GM21576 (cell line): Measurements from ENCODE around the gene AQP12A.

Source experiments
- ATAC-seq: cut with Tn5 transposase; IDR thresholded peaks from one replicate; pipeline ENCODE4 v1.9.1; 2021; ENCODE audit warnings: mild to moderate bottlenecking, moderate library complexity; ENCODE audit not compliant: unreplicated experiment

The AQP12A gene

DNA sequence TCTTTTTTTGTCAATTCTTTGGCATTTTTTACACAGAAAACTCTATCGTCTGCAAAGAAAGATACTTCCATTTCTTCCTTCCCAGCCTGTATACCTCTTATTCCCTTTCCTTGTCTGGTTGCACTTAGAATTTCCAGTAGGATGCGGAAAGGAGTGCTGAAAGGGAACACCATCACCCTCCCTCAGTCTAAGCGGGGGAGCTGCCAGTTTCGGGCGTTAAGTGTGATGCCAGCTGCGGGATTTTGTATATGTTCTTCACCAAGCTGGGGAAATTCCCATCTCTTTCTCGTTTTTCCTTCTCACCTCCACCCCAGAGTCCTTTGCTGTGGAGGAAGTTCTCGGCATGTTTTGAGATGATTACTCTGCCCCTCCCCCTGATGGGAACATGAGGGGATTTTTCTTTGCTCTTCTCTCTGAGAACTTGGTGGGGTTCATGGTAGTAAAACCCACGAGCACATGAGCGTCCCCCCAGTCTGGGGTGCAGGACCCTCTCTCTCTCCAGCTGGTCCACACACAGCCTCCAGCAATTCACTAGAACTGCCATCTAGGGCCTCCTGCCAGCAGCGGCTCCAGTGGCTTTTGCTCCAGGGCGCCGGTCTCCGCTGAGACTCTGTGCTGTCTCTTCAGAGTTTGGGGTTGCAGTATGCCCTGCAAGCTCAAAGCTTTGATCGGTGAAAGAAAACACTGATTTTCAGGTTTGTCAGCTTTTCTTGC is 15.5 kb downstream of the AQP12A start:
- no peak for ATAC-seq

DNA sequence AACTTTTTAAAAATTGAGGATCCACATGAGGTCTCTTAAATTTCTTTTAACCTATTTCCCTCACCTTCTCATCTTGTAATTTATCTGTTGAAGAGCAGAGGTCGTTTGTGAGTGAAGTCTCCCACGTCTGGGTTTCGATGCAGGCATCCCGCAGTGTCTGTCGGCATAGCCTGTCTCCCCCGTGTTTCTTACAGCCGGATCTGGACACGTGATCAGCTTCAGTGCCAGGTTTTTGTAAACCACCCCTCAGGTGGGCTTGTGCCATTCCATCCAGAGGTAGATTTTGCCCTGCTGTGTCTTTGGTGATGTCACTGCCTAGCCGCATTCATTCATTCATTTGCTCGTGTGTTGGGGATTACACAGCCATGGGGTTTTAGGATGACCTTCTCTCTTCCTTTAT is 16.2 kb downstream of the AQP12A start:
- ATAC-seq, result no peak

DNA sequence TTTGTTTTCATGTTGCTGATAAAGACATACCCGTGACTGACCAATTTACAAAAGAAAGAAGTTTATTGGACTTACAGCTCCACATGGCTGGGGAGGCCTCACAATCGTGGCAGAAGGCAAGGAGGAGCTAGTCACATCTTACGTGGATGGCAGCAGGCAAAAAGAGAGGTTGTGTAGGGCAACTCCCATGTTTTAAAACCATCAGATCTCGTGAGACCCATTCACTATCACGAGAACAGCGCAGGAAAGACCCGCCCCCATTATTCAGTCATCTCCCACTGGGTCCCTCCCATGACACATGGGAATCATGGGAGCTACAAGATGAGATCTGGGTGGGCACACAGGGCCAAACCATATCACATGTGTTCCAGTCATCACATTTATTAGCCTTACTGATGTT is 16.8 kb downstream of the AQP12A start:
- ATAC-seq, result no peak

DNA sequence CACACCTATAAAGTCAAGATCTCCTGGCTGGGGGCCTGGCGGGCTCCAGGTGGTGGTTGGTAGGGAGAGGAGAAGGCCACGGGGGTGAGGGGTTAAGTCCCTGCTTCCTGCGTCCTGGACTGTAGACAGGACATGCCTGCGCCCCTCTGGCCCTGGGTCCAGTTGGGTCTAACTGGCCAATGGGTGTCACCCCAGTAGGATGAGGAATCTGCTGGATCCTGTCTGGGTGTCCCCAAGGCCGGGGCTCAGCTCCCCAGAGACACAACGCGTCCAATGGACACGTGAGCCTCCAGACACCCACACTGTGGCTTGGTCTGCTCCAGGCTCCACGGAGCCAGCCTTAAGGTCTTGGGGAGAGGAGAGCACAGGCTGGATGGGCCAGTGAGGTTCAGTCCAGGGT is 19.6 kb downstream of the AQP12A start:
- no peak for ATAC-seq

DNA sequence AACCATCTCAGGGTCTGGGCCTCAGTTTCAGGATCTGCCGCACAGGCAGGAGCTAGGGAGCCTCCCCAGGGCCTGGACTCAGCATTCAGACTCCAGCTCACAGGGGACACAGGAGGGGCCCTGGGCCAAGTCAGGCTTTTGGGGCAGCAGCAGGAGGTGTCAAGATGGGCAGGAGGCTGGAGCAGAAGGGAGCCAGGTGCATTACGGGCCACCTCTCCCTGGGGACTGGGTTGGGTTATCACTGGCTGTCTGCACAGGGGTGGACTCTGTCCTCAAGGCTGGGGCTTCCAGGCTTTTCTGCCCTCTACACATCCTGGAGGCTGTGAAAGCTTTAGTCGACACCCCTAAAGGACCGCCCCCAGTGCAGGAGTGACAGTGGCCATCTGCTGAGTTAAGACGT is 20.0 kb downstream of the AQP12A start:
- no peak for ATAC-seq

DNA sequence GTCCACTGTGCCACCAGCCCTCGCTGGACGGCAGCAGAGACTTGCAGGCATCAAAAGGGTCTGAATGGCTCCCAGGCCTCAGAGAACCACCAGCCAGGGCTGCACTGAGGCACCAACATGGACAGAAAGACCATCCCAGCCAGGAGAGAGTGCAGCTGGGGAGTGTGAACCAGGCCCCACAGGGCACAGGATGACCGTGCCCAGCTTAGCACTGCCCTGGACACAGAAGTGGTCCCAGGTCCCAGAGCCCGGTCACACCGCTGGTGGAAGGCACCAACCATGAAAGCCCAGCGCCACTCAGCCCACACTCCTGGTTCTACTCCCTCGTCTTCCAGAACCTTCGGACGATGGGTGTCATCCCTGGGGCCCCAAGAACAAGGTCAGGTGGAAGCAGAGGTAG is 20.5 kb downstream of the AQP12A start:
- no peak for ATAC-seq

DNA sequence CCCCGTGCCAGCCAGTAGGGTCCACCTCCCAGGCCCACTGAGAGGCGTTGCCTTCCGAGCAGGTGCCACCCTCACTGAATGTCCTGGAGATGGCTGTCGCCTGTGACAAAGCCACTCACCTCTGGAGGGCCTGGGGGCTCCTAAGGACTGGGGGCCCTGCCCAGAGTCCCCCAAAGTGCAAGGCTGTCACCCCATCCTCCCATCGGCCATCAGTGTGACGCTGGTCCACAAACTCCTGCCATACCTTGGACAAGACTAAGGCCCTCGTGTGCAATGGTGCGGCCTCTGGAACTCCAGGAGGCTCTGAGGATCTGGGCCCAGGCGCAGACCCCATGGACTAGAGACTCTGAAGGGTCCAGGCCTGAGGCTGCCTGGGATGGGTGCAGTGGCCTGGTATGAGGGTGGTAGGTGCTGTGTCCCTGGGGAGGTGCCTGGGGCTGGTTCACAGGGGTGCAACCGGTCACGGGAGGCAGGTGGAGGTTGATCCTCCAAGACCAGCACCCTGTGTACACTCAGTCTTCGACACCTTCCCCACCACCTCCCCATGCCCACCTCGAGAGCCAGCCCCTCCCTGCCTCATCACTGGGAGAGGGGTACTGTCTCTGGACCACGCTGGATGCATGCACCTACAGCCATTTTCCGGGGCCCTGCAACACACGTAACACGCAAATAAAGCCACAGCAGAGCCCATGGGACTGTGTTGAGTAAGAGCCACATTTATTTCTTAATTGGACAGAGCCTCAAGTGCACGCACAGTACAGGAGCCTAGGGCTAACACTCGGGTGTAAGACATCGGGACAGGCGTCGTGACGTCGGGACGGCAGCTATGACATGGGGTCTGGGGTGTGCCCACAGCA is 21.6 kb downstream of the AQP12A start:
- no peak for ATAC-seq

DNA sequence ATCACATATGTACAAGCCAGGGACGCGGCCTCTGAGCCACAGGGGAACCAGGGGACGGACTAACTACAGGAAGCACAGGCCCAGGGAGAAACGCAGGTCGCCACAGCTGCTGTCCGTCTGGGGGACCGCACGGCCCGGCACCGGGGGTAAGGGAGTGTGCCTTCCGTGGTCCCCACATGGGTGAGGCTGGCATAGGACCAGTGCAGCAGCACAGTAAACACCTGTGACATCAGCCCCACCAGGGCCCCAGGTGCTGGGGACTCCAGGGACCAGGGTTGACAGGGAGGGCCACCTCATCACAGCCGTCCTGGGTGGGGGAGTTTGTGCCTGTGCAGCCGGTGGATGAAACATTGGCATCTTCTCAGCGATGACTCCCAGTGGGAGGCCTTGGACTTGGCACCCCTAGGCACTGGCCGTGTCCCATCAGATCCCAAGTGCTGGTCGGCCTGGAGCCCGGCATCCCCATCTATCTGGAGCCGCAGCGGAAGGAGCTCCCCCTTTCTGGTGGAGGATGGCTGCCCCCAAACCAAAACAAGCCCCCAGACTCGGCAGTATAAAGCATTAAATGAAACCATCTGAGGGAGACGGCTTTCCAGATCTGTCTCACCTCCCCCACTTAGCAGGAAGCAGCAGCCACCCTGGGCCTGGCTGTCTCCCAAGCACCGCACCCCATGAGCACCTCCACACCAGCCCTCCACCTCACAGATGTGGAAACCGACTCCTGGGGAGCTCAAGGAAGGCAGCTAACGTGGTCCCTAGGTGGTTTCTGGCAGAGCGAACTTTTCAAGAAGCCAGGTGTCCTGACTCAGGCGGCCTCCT is 22.5 kb downstream of the AQP12A start:
- no peak for ATAC-seq

DNA sequence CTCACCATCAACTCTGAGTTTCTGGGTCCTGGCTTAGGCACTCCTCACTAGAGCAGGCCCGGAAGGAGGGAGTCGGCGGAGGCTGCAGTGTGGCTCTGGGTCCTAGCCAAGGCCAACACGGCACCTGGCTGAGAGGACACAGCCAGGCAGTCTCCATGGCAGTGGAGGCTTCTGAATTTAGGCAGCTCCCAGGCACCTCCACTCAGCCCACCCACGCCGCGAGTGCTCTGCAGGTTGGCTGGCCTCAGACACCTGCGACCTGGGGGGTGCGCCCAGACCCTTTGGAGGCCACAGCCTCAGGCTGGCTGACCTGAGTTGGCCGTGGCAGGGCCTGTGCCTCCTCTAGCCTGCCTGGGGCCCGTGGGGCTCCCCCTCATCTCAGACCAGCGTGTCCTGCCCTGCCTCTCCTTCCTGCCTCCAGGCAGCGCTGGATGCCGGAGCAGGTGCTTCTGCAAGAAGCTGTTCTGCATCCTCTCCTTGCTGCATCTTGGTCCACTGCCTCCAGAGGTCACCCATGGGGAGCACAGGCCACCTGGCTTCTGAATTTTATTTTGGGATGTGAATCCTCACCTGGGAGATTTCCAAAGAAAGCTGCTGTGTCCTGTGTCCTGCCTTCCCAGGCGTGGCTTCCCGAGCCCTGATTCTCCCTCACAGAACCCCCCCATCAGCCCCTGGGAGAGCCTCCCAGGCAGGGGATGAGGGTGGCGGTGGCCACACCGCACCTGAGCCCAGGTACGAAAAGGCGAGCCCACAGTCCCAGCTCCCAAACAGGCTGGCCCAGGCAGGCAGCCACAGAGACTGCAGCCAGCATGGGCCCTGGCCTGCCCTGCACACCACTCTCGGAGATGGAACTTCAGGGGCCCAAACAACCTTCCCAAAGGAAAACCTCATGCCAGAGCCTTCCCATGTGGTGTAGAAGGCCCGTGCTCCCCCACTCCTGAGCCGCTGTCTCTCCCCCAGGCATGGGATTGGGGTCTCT is 23.4 kb downstream of the AQP12A start:
- ATAC-seq, result no peak

DNA sequence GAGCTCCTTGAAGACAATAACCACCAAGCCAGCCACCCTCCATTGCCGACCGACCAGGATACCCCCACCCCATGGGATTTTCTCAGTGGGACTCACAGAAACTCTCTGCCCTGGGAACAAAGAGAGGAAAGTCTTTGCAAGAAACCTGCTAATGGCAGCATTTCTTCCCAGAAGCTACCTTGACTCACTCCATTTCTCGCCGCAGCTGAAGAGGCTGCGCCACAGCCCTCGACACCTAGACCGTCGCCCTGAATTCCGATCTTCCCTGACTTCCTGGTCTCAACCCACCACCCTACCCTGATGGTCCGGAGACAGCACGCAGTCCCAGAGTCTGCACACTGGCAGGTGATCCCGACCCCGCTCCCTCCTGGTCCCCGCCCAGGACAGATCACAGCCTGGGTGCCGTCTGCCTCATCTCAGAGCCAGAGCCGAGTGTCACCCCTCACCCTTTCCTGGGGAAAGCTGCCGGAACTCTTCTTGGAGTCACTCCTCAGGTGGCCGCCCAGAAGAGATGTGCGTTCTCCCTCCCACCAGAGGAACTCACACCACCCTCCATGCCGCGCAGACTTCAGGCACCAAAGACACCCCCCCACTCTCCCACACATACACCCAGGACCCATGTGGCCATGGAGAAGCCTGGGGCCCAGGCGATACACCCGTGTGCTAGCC is 24.6 kb downstream of the AQP12A start:
- ATAC-seq, result no peak

DNA sequence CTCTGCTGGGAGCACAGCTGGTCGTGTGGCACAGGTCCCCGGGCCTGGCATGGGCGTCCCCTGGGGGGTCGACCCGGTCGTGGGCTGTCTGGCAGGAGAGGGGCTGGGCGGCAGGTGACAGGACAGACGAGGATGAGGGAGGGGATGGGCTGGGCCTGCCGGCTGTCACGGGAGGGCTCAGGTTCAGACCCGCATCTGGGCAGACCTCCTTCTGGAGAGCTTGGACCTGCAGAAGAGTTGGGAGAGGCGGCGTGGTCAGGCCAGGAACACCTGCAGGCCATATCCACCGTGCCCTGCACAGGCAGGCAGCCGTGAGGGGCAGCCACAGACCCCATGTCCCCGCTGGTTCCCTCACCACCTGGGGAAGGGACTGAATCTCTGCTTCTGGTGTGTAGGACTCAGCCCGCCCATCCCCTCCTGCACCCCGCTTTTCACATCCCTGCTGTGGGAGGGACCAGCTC is 25.5 kb downstream of the AQP12A start:
- no peak for ATAC-seq

DNA sequence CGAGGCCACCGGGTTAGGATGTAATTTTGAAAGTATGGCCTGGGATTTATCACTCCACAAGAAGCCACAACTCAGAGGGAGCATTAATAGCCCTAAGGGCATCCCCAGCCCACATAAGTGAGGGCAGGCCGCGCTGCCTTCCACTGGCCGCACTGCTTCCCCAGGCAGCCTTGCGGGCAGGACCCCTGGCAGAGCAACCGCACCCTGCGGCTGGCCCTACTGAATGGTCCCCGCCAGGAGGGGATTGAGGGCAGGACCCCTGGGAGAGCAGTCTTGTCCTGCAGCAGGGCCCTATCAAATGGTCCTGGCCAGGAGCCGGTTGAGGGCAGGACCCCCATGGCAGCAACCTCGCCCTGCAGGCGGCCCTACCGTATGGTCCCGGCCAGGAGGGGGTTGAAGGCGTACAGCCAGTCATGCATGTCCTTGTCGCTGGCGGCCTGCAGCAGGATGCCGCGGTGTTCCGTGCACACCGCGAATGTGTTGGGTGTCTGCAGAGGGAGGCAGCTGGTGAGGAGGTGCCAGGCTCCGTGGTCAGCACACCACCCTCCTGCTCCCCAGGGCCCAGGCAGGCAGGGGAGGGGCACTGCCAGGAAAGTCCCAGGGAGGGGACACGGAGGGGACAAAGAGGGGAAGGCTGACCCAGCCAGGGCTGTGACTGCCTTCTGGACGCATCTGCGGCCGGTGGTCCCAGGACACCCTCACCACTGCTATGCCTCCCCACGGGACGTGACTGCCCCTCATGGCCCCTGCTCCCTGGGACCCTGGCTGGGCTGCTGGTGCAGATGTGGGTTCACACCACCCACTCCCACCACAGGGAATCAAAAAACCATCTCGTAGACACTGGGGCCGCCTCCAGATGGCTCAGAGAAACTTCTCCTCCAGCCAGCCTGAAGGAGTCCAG is 26.3 kb downstream of the AQP12A start:
- no peak for ATAC-seq

DNA sequence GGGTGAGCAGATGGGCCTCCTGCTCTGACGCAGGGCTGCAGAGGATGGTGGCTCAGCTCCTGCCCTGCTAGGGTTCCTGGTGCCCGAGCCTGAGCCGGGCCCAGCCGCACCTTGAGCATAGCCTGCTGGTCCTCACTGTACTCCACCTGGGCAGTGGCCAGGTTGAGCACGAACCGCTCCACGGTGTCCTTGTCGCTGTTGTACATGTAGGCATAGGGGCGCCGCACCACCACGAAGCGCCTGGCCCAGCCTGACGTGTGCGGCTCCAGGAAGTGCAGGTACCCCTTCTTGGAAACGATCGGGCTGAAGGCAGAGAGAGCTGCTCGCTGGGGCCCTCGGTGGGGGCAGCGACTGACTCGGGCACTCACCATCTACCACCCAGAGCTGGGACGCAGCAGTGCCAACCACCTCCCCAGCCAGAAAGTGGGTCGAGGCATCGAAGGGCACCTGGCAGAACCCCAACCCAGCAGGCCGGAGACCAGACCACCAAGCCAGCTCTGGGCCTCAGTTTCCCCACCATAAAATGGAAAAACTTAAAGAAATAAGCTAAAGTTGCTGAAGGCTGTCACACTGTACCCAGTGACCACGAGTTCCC is 27.3 kb downstream of the AQP12A start:
- ATAC-seq, result no peak

DNA sequence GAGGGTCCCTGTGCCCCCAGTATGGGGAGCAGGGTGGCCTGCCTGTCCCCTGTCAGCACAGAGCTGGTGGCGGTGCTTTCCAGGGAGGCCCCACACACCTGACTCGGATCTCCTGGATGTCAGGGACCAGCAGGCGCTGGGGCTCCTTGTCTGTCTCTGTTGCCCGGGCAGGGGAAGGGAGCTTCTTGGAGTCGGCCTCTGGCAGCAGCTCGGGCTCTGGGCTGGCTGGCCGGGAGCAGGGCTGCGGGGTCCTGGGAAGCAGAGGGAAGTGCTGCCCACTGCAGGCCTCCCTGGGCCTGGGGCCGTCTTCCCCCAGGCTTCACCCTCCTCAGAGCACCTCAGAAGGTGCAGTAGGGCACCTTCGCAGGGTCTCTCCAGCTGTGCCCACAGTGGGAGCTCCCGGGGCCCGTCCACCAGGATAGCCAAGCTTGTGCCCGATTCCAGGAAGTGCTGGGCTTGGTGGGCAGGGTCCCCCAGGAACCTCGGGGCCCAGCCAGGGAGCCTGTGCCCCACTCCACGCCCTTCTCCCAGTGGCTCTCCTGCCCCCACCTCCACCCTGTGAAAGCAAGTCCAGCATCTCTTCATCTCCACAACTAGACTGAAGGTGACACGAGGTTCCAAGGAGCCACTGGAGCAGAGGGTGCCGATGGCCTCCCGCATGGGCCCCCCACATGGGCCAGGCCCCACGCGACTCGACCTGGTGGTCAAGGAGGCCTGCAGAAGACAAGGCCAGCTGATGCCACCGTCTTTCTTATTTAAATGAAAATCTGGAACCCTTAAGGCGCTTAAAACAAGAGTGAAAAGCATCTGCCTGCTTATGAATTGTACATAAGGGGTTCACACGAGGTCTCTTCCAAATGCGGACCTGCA is 28.2 kb downstream of the AQP12A start:
- no peak for ATAC-seq

DNA sequence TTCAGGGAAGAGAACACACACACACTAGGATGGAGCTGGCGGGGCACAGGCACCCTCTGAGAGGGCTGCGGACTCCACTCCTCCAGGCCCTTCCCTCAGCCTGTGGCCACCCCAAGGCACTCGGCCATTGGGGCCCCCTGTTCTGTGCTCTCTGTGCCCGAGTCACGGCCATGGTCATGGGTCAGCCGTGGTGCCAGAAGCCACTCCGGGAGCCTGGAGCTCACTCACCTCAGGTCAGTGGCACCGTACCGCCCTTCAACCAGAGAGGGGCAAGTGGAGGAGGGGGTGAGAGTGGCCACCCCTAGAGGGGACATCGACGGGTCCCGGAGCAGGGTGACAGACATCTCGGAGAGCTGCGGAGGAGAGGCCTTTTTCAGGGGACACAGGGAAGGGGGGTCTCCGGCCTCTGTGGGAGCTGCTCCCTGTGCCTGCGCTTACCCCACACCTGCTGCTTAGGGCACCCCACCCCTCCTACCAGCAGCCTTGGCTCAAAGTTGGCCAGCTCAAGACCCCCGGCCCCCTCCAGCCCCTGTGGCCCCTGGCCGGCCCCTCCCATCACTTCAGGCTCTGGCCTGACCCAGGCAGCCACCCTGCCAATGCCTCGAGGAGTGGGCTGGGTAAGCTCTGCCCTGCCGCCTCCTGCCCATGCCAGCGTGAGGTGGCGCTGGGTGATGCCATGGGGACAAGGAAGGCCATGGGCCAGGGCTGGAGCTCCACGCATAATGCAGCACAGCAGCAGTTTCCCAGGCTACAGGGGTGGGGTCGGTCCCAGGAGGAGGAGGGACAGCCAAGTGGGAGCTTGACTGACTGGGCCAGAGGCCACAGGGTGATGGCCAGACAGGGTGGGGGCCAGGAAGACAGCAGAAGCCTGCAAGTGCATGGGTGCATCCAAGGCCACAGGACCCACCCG is 29.3 kb downstream of the AQP12A start:
- ATAC-seq, result no peak

DNA sequence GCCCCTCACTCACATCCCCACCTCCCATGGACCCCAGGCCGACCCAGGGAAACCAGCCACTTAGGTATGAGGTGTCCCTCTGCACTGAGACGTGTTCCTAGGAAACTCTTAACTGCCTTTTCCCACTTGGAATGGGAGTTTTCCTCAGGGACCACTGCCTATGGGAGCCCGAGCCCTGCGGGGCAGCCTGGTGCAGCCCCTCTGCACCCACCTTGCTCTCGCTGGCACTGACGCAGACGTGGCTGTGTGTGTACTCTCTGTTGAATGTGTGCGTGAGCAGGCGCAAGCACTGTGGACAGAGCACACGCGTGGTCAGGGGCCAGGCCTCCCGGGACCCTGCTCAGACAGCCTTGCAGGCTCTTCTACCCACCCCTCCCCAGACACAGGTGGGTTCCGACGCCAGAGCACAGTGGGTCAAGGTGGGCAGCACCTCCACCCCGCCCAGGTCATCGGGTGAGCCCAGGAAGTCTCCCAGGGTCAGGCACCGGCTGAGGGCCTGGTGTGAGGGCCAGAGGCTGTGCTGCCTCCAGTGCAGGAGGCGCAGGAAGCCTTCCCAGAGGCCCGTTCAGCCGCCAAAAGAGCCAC is 30.0 kb downstream of the AQP12A start:
- ATAC-seq, result no peak
